Gastrocnemius medialis (tissue), 4 donors: ENCODE data around the gene NFX1. TPM values are rescaled to one million over a fixed set of nuclear protein-coding genes. Genes with fewer than 3 reads are reported as not detected.
A peak's percentile ranks its signal among the peaks of the same experiment; 100 is the strongest.

ENCODE experiments used
- ATAC-seq, 2 donors: fragments of 150-250 bp; one replicate each; pipeline ENCODE4 v1.9.1; 2016
- DNase-seq, 2 donors: peaks; one replicate each; pipeline ENCODE4 v3.0.0-alpha.2; 2019
- H3K27ac ChIP-seq, 4 donors: fragments of 200-600 bp; sonication (generic); 1 replicate in 1 of 4; 2 replicates in 3 of 4; pipeline ENCODE4 v1.5.1; 2016 to 2018; ENCODE audit warnings: mild to moderate bottlenecking in 2 of 4, moderate library complexity in 1 of 4
- H3K27me3 ChIP-seq, 3 donors: fragments of 200-600 bp; sonication (generic) in 2 of 3; 1 replicate in 1 of 3; 2 replicates in 2 of 3; pipeline versions ENCODE4 v1.5.1 to v1.6.0; 2016 to 2019; ENCODE audit warnings: mild to moderate bottlenecking in 1 of 3, moderate library complexity in 1 of 3
- H3K36me3 ChIP-seq, 2 donors: fragments of 200-600 bp; sonication (generic) in 1 of 2; one replicate each; pipeline ENCODE4 v1.5.1; 2017 to 2018
- H3K4me1 ChIP-seq, 2 donors: fragments of 200-600 bp; sonication (generic) in 1 of 2; one replicate each; pipeline ENCODE4 v1.5.1; 2016 to 2017; ENCODE audit warnings: mild to moderate bottlenecking in 2 of 2
- H3K4me3 ChIP-seq, 4 donors: fragments of 200-600 bp; sonication (generic) in 3 of 4; 1 replicate in 1 of 4; 2 replicates in 3 of 4; pipeline ENCODE4 v1.5.1; 2016 to 2019; ENCODE audit warnings: mild to moderate bottlenecking in 2 of 4
- H3K9me3 ChIP-seq, 3 donors: fragments of 200-600 bp; sonication (generic) in 2 of 3; 1 replicate in 1 of 3; 2 replicates in 2 of 3; pipeline ENCODE4 v1.5.1; 2016 to 2019
- CTCF ChIP-seq, 5 experiments: fragments of 450-650 bp in 3 of 5; fragments of 200-600 bp in 2 of 5; sonication (generic) in 2 of 5; IDR thresholded peaks in 4 of 5; conservative IDR thresholded peaks in 1 of 5; 1 replicate in 4 of 5; 2 replicates in 1 of 5; pipeline ENCODE4 v1.5.1; 2016 to 2019; ENCODE audit warnings: antibody characterized with exemption in 5 of 5, mild to moderate bottlenecking in 3 of 5, moderate library complexity in 3 of 5
- POLR2A ChIP-seq, 2 donors: fragments of 450-650 bp; IDR thresholded peaks; one replicate each; pipeline ENCODE4 v1.6.1; 2017; ENCODE audit warnings: antibody characterized with exemption in 2 of 2, mild to moderate bottlenecking in 2 of 2, moderate library complexity in 2 of 2
- in situ Hi-C, 4 donors: fragments of 200-750 bp; cut with MboI; loops; one replicate each; pipeline versions ENCODE4 v1.15.0 to v1.8.0; 2017; ENCODE audit warnings: low sequenced_read_pairs in 4 of 4
- intact Hi-C: fragments of 100-400 bp; cut with DNase I; formaldehyde crosslinking; loops from one replicate; pipeline ENCODE4 v1.15.1; 2023; ENCODE audit warnings: low total_unique reads
- total RNA-seq, 4 donors: library from RNA; depleted of rRNA; stranded (reverse); fragments of >200 nt; gene quantifications; one replicate each; pipeline versions ENCODE4 v1.1.0 to v1.2.3, GENCODE V29; 2016

Gene NFX1
- total RNA-seq, 4 donors from 2014 or later, result 29.8 to 52.0 (median 40.6) TPM

- Histone ChIP-seq H3K9me3 (no peaks in the 10 kb centered on the region), H3K27ac (no peak overlapping the region), H3K27me3 (no peaks in the 10 kb centered on the region), H3K36me3 (peaks cover 5 to 95% of the 10 kb centered on the region in 2 donors), H3K4me1 (peaks cover 0 to 2% of the 10 kb centered on the region in 2 donors), H3K4me3 (no peak overlapping the region)
- intact Hi-C loops (no loop called here), in situ Hi-C loops (loop anchor here in 1 of 4 donors (25.0 kb wide), 1 partner anchor 185 kb away; the partner anchor contains the start of gene NOL6)
- no peak for TF ChIP-seq CTCF (IDR thresholded peaks at IDR 0.05 in 4 of 5, conservative IDR thresholded peaks at IDR 0.05 in 1 of 5)
- no peak for TF ChIP-seq POLR2A (IDR thresholded peaks at IDR 0.05)
- DNase-seq, result no peak
- no peak for ATAC-seq
Measured at GRCh38 chr9:33277484-33277883, 12.8 kb upstream of the NFX1 start.

GRCh38 chr9:33285502-33285901 is 4.8 kb upstream of the NFX1 start:
- Histone ChIP-seq H3K4me3 (no peak overlapping the region), H3K36me3 (peaks cover 0 to 22% of the 10 kb centered on the region in 2 donors), H3K27ac (no peak overlapping the region), H3K9me3 (no peaks in the 10 kb centered on the region), H3K27me3 (no peaks in the 10 kb centered on the region), H3K4me1 (peaks cover 7 to 9% of the 10 kb centered on the region in 2 donors)
- TF ChIP-seq CTCF (IDR thresholded peaks at IDR 0.05 in 4 of 5, conservative IDR thresholded peaks at IDR 0.05 in 1 of 5) (no peak), POLR2A (IDR thresholded peaks at IDR 0.05) (no peak)
- intact Hi-C loops (loop anchor here (5.0 to 10.0 kb wide), 3 partner anchors 87 to 182 kb away; partner anchors contain the start of gene AQP7), in situ Hi-C loops (loop anchor here in 1 of 4 donors (25.0 kb wide), 1 partner anchor 177 kb away; the partner anchor contains the start of gene NOL6)
- ATAC-seq (no peak), DNase-seq (no peak)

- in situ Hi-C loops, result loop anchor here in 1 of 4 donors (25.0 kb wide), 1 partner anchor 175 kb away; the partner anchor contains the start of gene NOL6
- intact Hi-C loops, result loop anchor here (5.0 to 10.0 kb wide), 3 partner anchors 85 to 180 kb away; partner anchors contain the start of gene AQP7
- Histone ChIP-seq H3K36me3 (peaks cover 0 to 6% of the 10 kb centered on the region in 2 donors), H3K27ac (peak overlapping the region; percentile 93 to 100 (median 94)), H3K4me3 (no peak overlapping the region), H3K4me1 (peaks cover 18 to 19% of the 10 kb centered on the region in 2 donors), H3K9me3 (no peaks in the 10 kb centered on the region), H3K27me3 (no peaks in the 10 kb centered on the region)
- DNase-seq (peak in 1 of 2 donors; percentile 58), ATAC-seq (peak; percentile 22 to 45)
- TF ChIP-seq POLR2A (IDR thresholded peaks at IDR 0.05) (no peak), CTCF (IDR thresholded peaks at IDR 0.05 in 4 of 5, conservative IDR thresholded peaks at IDR 0.05 in 1 of 5) (peak; percentile 60 to 75 (median 65))
Measured at GRCh38 chr9:33287087-33287490, 3.2 kb upstream of the NFX1 start.

- Histone ChIP-seq H3K9me3 (no peaks in the 10 kb centered on the region), H3K27me3 (no peaks in the 10 kb centered on the region), H3K4me1 (peaks cover 30 to 31% of the 10 kb centered on the region in 2 donors), H3K36me3 (no peaks in the 10 kb centered on the region), H3K27ac (peak overlapping the region; percentile 93 to 100 (median 94)), H3K4me3 (no peak overlapping the region)
- in situ Hi-C loops, result loop anchor here in 1 of 4 donors (25.0 kb wide), 1 partner anchor 174 kb away; the partner anchor contains the start of gene NOL6
- no peak for ATAC-seq
- no peak for TF ChIP-seq CTCF (IDR thresholded peaks at IDR 0.05 in 4 of 5, conservative IDR thresholded peaks at IDR 0.05 in 1 of 5)
- no peak for TF ChIP-seq POLR2A (IDR thresholded peaks at IDR 0.05)
- no peak for DNase-seq
- intact Hi-C loops, result loop anchor here (5.0 to 10.0 kb wide), 3 partner anchors 84 to 179 kb away; partner anchors contain the start of gene AQP7
Measured at GRCh38 chr9:33288235-33288634, 2.1 kb upstream of the NFX1 start.
